Effector memory CD8-positive, alpha-beta T cell (primary cell): ENCODE measurements around the gene RGL1.
"Not testable (repeated sequence)": the region's sequence is repeated elsewhere in the genome, so short reads cannot be mapped to it uniquely, and the experiment has no call there.

Experiments
- ATAC-seq: fragments of 150-1000 bp; cut with Tn5 transposase; replicated peaks from 2 replicates; pipeline ENCODE4 v1.10.0; 2021; ENCODE audit warnings: mild to moderate bottlenecking, moderate library complexity
- DNase-seq, 3 experiments: peaks; one replicate each; pipeline ENCODE4 v3.0.0; 2021
- H3K27ac Mint-ChIP-seq, 2 donors: one replicate each; pipeline ENCODE4 v1.8.0; 2022; ENCODE audit warnings: mild to moderate bottlenecking in 2 of 2, mixed read lengths in 2 of 2, moderate library complexity in 2 of 2
- H3K27me3 Mint-ChIP-seq, 2 donors: one replicate each; pipeline ENCODE4 v1.8.0; 2022; ENCODE audit warnings: mixed read lengths in 2 of 2
- H3K36me3 Mint-ChIP-seq: one replicate; pipeline ENCODE4 v1.8.0; 2022; ENCODE audit warnings: mild to moderate bottlenecking, moderate library complexity, mixed read lengths; ENCODE audit not compliant: insufficient read depth
- H3K4me1 Mint-ChIP-seq, 2 donors: one replicate each; pipeline ENCODE4 v1.8.0; 2022; ENCODE audit warnings: low read depth in 2 of 2, mixed read lengths in 2 of 2
- H3K4me3 Mint-ChIP-seq, 2 donors: one replicate each; pipeline ENCODE4 v1.8.0; 2022; ENCODE audit warnings: mild to moderate bottlenecking in 2 of 2, mixed read lengths in 2 of 2, moderate library complexity in 2 of 2
- H3K9me3 Mint-ChIP-seq, 2 donors: one replicate each; pipeline ENCODE4 v1.8.0; 2022; ENCODE audit warnings: mixed read lengths in 2 of 2
- total RNA-seq, 9 experiments: gene quantifications; one replicate each; lab custom pipeline; 2026; lab: John Stamatoyannopoulos, UW

The RGL1 gene
- total RNA-seq, result 1.6 to 27.0 (median 3.9) reads per million in 9 experiments

DNA sequence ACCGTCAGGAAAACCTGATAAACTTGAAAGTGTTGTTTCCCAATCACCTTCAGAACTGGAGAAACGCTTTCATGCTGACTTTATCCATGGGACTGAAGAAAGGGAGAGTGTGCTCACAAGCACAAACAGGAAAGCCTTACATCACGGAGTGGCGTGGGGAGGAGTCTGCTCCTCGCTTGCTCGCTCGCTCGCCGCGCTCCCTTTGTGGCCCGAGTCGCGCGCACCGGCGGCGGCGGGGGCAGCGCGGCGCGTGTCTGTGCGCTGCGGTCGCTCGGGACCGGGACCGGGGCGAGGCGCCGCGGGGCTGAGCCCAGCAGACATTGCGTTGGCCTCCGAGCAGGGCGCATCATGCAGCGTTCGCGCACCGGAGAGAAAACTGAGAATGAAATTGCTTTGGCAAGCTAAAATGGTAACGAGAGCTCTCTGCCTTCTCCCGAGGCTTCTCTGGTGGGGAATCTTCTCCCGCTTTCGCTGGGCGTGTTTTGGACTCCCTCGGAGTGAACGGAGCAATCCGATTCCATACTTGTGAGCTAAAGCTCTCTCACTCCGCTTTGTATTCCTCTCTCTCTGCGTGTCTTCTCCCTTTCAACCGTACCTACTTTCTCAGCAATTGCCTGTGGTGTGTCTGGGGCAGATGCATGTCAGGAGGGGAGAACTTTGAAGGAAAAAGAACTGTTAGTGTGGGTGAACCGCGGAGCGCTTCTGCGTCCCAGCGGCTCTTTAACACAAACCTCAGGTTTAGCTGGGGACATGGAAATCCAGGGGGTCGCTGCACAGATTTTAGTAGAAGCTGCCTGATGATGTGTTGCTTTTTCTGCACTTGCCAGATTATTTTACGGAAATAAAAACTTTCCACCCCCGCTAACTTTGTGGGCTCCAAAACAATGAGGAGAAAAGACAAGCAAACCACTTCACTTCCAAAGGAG lies at the start of gene RGL1:
Gene RGL1, plus strand, starts transcription at position 205 of the 926 bp plus-strand sequence. Its CDS starts 178 bp downstream, at position 383.
- DNase-seq (no peak), ATAC-seq (peak; percentile 58)
- Mint-ChIP-seq H3K4me3 (peak within 1 kb of the TSS; percentile 79 to 87), H3K4me1 (peaks cover 5 to 7% of the 10 kb centered on the region in 2 donors), H3K9me3 (peaks cover 5 to 6% of the 10 kb centered on the region in 2 donors), H3K27me3 (peaks cover 40 to 68% of the 10 kb centered on the region in 2 donors), H3K27ac (no peak within 1 kb of the TSS), H3K36me3 (no peaks in the 10 kb centered on the region)

DNA sequence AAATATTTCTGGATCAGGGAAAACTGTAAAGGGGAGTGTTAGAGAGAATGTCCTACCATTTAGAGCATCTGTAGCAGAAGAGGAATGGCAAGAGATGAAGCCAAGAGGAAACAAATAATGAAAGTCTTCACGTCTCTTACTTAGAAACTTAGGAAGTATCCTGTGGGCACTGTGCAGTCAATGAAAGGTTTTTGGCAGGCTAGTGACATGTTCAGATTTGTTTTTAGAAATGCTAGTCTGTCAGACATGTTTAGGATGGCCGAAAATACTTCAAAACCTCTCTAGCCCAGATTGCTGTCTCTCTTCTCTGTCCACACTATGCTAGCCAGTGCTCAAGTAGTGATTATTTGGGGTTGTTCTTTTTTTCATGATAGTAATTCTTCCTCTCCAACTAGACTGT lies 48.6 kb upstream of the RGL1 start:
- Mint-ChIP-seq H3K36me3 (no peaks in the 10 kb centered on the region), H3K4me1 (no peaks in the 10 kb centered on the region)
- ATAC-seq, result no peak

DNA sequence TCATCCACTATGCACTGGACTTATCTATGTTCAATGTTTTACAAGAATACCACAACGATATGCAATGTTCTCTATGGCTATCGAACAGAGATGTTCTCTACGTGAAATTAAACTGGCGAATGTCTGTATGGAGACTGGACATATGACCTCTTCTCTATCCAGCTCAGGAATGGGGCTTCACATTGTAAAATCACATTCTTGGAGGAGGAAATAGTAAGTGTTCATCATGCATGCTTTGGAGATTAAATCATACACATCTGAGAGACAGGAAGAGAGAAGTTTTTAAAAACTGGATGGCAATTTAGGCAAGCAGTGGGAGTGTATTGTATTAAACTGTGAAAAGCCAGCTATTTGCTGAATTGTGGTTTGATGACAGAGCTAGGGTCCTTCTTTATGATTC lies 47.9 kb upstream of the RGL1 start:
- ATAC-seq (no peak), DNase-seq (no peak)
- no peak overlapping the region for H3K4me3 Mint-ChIP-seq
- peaks cover 4 to 7% of the 10 kb centered on the region in 2 donors for H3K9me3 Mint-ChIP-seq
- peaks cover 9 to 13% of the 10 kb centered on the region in 2 donors for H3K27me3 Mint-ChIP-seq
- H3K27ac Mint-ChIP-seq, result no peak overlapping the region
- H3K4me1 Mint-ChIP-seq, result no peaks in the 10 kb centered on the region
- H3K36me3 Mint-ChIP-seq, result no peaks in the 10 kb centered on the region

More for the DNA sequence above, 48.6 kb upstream of the RGL1 start:
- no peak for DNase-seq
- Mint-ChIP-seq H3K9me3 (peaks cover 2 to 7% of the 10 kb centered on the region in 2 donors), H3K27me3 (peaks cover 9 to 13% of the 10 kb centered on the region in 2 donors), H3K27ac (no peak overlapping the region), H3K4me3 (no peak overlapping the region)

GRCh38 chr1:183758913-183759312 lies 46.0 kb upstream of the RGL1 start:
- no peak for ATAC-seq

DNA sequence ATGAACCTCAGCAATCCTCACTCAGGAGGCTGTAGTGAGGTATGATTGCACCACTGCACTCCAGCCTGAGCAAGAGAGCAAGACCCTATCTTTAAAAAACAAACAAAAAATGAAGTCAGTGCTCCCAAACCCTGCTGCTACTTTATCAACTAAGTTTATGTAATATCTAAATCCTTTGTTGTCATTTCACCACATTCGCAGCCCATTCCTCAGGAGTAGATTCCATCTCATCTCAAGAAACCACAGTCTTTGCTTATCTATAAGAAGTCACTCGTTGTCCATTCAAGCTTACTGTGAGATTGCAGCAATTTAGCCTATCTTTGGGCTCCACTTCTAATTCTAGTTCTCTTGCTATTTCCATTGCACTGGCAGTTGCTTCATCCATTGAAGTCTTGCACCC lies 44.3 kb upstream of the RGL1 start:
- ATAC-seq (no peak), DNase-seq (no peak)
- Mint-ChIP-seq H3K4me1 (no peaks in the 10 kb centered on the region), H3K9me3 (peaks cover 6 to 13% of the 10 kb centered on the region in 2 donors), H3K36me3 (no peaks in the 10 kb centered on the region), H3K27ac (no peak overlapping the region), H3K4me3 (no peak overlapping the region), H3K27me3 (peaks cover 0 to 9% of the 10 kb centered on the region in 2 donors)

More at GRCh38 chr1:183758913-183759312, 46.0 kb upstream of the RGL1 start:
- no peak for DNase-seq
- Mint-ChIP-seq H3K4me3 (no peak overlapping the region), H3K4me1 (no peaks in the 10 kb centered on the region), H3K27me3 (peaks cover 0 to 9% of the 10 kb centered on the region in 2 donors), H3K27ac (no peak overlapping the region), H3K36me3 (no peaks in the 10 kb centered on the region), H3K9me3 (peaks cover 2 to 3% of the 10 kb centered on the region in 2 donors)

DNA sequence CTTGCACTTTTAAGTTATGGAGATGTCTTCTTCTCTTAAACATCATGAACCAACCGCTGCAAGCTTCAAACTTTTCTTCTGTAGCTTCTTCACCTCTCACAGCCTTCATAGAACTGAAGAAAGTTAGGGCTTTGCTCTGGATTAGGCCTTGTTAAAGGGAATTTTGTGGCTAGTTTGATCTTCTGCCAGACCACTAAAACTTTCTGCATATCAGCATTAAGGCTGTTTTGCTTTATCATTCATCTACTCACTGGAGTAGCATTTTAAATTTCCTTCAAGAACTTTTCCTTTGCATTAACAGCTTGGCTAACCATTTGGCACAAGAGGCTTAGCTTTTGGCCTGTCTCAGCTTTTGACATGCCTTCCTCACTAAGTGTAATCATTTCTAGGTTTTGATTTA lies 43.0 kb upstream of the RGL1 start:
- peaks cover 0 to 9% of the 10 kb centered on the region in 2 donors for H3K27me3 Mint-ChIP-seq
- H3K4me1 Mint-ChIP-seq, result no peaks in the 10 kb centered on the region
- H3K27ac Mint-ChIP-seq, result no peak overlapping the region
- ATAC-seq, result no peak
- no peaks in the 10 kb centered on the region for H3K36me3 Mint-ChIP-seq
- DNase-seq, result no peak
- H3K4me3 Mint-ChIP-seq, result no peak overlapping the region
- peaks cover 6 to 13% of the 10 kb centered on the region in 2 donors for H3K9me3 Mint-ChIP-seq

- H3K9me3 Mint-ChIP-seq, result peaks cover 6 to 13% of the 10 kb centered on the region in 2 donors
- not testable (repeated sequence) for H3K4me3 Mint-ChIP-seq, H3K4me1 Mint-ChIP-seq, ATAC-seq, DNase-seq, H3K36me3 Mint-ChIP-seq, H3K27me3 Mint-ChIP-seq, H3K27ac Mint-ChIP-seq
Measured at GRCh38 chr1:183762856-183763255, 42.1 kb upstream of the RGL1 start.

GRCh38 chr1:183764981-183765380 lies 39.9 kb upstream of the RGL1 start:
- Mint-ChIP-seq H3K36me3 (no peaks in the 10 kb centered on the region), H3K27me3 (no peaks in the 10 kb centered on the region), H3K27ac (no peak overlapping the region), H3K9me3 (peaks cover 6 to 14% of the 10 kb centered on the region in 2 donors), H3K4me1 (no peaks in the 10 kb centered on the region), H3K4me3 (no peak overlapping the region)
- ATAC-seq (no peak), DNase-seq (no peak)

- H3K4me3 Mint-ChIP-seq, result no peak overlapping the region
- DNase-seq (no peak), ATAC-seq (no peak)
- no peak overlapping the region for H3K27ac Mint-ChIP-seq
- no peaks in the 10 kb centered on the region for H3K27me3 Mint-ChIP-seq
- no peaks in the 10 kb centered on the region for H3K36me3 Mint-ChIP-seq
- no peaks in the 10 kb centered on the region for H3K4me1 Mint-ChIP-seq
- H3K9me3 Mint-ChIP-seq, result peaks cover 4 to 8% of the 10 kb centered on the region in 2 donors
Measured at GRCh38 chr1:183769956-183770815, 34.7 kb upstream of the RGL1 start.

- DNase-seq, result no peak
- Mint-ChIP-seq H3K9me3 (peaks cover 4 to 8% of the 10 kb centered on the region in 2 donors), H3K27me3 (no peaks in the 10 kb centered on the region), H3K27ac (no peak overlapping the region), H3K4me3 (no peak overlapping the region), H3K4me1 (no peaks in the 10 kb centered on the region), H3K36me3 (no peaks in the 10 kb centered on the region)
- no peak for ATAC-seq
Measured at GRCh38 chr1:183770816-183771128, 34.1 kb upstream of the RGL1 start.

DNA sequence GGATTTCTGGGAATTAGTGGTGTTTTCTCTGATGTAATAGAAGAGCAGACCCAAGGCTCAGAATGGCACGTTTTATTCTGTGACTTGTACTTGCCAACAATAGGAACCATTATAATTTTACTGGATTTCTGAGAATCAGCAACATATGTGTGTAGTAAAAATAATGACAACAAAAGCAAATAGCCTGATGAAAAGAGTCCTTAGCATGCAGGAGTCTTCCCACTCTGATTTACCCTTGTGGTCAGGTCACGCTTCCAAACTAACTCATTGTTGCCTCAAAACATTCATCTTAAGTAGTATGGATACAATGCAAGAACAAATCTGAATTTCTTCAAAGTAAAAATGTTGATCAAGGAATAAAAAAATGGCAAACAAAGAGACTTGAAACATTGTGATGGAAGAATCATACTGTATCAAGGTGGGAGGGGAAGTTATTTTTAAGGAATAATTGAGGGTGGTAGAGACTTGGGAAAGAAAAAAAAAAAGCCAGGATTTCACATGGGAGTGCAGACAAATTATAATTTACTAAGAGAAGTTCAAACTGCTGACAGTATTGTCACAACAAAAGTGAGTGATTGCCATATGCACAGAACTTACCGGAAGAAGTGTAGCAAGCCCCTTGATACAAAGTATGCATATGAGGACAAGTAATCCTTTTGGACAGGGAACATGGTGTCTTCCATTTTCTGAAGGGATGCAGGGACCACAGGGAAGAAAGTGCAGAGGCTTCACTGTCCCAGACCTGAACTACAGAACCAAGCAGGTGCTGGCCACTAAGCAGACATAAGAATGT lies 31.2 kb upstream of the RGL1 start:
- Mint-ChIP-seq H3K9me3 (peaks cover 4 to 8% of the 10 kb centered on the region in 2 donors), H3K27me3 (no peaks in the 10 kb centered on the region), H3K4me3 (no peak overlapping the region), H3K36me3 (no peaks in the 10 kb centered on the region), H3K4me1 (no peaks in the 10 kb centered on the region), H3K27ac (no peak overlapping the region)
- no peak for ATAC-seq
- no peak for DNase-seq

- ATAC-seq (no peak), DNase-seq (no peak)
- Mint-ChIP-seq H3K4me3 (no peak overlapping the region), H3K27ac (no peak overlapping the region), H3K36me3 (no peaks in the 10 kb centered on the region), H3K27me3 (no peaks in the 10 kb centered on the region), H3K4me1 (no peaks in the 10 kb centered on the region), H3K9me3 (peaks cover 4 to 8% of the 10 kb centered on the region in 2 donors)
Measured at GRCh38 chr1:183774938-183775337, 30.0 kb upstream of the RGL1 start.

GRCh38 chr1:183776731-183777130 lies 28.2 kb upstream of the RGL1 start:
- Mint-ChIP-seq H3K9me3 (peaks cover 0 to 2% of the 10 kb centered on the region in 2 donors), H3K4me1 (no peaks in the 10 kb centered on the region), H3K36me3 (no peaks in the 10 kb centered on the region), H3K27me3 (no peaks in the 10 kb centered on the region), H3K4me3 (no peak overlapping the region), H3K27ac (no peak overlapping the region)
- no peak for ATAC-seq
- DNase-seq, result no peak
